Stimulated activated CD8-positive, alpha-beta memory T cell treated with anti-CD3 and anti-CD28 coated beads, Interleukin-7, amount 100 ng/mL, for 48 hours (primary cell): Measurements from ENCODE around the gene HOXA1.

Experiments used
- DNase-seq, 2 donors: peaks; one replicate each; pipeline ENCODE4 v3.0.0-alpha.2; 2020; ENCODE audit warnings: low read depth in 1 of 2; ENCODE audit errors: extremely low read depth in 1 of 2

HOXA1 gene

GRCh38 chr7:27116962-27117886 is 21.4 kb upstream of the HOXA1 start:
- DNase-seq = no peak

DNA sequence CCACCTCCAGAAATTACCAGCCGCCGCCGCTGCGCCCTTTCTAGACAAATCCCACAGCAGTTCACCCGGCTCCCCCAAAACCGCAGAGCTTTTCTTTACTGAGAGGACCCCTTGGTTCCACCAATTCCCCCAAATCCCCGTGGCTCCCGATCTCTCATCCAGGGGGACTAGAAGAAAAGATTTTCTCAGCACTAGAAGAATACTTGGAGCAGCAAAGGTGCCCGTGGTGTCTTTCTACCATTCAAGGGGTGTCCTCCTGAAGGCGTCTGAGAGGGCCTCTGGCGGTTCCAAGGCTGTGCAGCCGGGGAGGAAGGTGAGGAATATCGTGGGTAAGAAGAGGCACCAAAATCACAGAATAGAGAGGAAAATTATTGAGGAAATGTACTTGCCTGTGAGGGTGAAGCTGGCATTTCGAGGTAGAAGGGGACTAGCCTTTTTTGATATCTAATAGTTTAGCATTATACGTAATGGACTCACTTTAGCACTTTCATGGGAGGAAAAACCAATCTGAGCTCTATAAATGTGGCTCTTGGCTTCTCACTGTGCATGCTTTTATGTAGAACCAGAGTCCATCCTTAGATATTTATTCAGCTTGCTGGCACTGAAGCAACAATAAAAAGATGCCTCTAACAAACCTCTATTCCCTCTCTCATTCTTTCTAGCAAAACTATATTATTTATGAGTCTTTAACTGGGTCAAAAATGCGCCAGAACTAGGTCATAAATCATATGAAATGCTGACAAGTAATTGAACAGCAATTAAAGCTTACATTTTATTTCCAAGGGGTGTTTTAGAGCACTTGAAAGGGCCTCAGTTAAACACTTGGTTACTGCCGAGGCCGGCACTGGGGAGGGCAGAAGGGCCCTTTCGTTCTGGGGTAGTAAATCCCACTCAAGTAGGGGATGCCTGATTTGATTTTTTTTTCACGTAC is 20.5 kb upstream of the HOXA1 start:
- no peak for DNase-seq

- no peak for DNase-seq
These were observed 19.6 kb upstream of the HOXA1 start for GRCh38 chr7:27115221-27116026.

DNA sequence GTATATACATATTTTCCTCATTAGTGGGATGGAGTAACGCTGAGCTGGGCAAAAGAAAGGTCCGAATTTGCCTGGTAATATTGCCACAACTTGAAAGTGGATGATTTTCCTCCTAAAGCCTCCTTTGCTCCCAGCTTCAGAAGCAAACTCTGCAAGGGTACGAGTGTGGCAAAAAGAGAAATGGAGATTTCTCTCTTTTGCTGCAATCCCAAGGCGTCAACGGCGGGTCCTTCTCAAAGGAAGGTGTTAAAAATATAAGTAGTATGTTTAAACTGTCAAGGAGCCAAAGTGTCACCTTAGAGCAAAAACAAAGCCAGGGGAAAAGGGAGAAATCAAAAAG is 19.1 kb upstream of the HOXA1 start:
- no peak for DNase-seq

- no peak for DNase-seq
These were observed 18.4 kb upstream of the HOXA1 start for GRCh38 chr7:27113991-27114769.

GRCh38 chr7:27112955-27113949 is 17.5 kb upstream of the HOXA1 start:
- DNase-seq = no peak

- DNase-seq = no peak
These were observed 16.6 kb upstream of the HOXA1 start for GRCh38 chr7:27112361-27112760.

DNA sequence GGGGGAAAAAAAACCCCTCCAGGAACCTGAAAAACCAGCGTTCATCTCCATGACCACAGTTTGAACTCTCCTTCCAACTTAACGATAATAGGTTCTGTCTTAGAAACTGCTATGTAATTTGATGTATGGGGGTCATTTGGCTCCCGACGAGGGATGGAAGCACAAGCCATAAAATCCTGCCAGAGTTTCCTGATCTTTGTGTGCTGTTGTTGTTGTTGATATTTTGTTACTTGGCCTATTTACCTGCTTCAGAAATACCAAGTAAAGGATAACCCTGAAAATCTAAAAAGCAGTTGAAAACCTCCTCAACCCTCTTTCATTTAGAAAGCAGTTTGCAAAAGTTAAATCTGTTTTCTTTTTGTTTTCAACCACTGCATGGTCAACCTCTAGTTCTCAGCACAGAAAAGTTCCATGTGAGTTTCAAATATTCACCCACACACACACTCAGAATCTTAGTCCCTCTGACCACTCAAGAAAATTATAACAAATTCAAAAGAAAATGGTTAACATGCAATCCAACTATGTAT is 16.0 kb upstream of the HOXA1 start:
- no peak for DNase-seq

DNA sequence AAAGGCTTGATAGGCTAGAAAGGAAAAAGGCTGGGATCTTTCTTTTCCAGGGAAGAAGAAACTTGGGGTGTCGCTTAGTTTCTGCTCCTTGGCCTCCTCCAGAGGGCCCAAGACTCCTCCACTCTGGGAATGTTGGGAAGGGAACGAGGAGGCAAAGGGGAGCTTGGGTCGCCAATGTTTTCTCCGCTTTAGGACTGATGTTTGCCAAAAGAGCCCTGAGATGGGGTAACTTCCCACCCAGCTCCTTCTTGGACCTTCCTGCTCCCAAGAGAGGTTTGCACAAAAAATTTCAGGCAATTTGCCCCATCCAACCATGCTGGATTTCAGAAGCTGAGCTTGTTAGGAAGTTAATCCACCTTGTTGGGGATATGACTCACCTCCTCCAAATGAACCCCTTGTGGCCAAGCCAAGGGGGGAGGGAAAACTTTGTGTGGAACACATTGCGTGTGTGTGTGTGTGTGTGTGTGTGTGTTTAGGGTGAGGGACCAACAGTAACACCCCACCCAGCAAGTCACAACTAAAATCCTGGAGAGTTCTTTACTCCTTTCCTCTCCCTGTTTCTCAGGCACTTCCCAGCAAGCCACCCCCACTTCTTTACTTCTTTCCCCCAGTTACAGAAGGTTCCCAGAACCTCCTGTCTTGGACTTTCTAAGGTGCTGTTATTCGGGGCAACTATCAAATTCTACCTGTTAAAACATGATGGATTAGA is 15.4 kb upstream of the HOXA1 start:
- DNase-seq = no peak

DNA sequence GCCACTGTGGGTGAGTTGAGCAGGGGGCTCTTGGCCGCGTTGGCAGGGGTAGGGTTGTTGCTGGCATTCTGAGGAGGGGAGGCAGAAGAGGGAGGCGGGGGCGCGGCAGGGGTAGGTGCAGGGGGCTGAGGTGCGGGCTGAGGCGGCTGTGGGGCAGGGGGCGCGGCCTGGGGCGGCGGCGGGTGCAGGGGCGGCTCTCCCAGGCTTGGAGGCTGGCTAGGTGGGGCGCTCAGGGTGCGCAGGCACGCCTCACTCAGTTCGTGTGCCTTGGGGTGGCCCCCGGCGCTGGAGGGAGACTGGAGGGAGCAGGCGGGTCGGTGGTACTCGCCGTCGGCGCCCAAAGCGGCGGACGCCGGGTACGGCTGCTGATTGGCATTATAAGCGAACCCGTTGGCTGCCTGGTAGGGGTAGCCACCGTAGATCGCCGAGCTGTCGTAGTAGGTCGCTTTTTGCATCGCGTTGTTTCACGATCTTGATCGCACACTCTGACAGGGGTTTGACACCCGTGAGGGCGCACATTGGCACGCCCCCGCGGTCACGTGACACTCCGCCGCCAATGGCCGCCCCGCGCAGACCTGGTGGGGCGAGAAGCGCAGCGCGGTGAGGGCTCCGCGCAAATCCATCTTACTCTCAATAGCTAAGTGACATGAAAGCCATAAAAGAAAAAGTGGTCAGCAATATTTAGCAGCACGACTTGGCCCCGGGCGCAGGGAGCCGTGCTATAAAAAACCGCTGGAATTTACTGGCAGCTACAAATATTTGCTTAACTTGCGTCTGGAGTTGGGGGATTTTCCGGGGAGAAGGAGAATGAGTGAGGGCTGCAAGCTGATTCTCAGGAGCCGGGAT is 14.6 kb upstream of the HOXA1 start:
- no peak for DNase-seq

DNA sequence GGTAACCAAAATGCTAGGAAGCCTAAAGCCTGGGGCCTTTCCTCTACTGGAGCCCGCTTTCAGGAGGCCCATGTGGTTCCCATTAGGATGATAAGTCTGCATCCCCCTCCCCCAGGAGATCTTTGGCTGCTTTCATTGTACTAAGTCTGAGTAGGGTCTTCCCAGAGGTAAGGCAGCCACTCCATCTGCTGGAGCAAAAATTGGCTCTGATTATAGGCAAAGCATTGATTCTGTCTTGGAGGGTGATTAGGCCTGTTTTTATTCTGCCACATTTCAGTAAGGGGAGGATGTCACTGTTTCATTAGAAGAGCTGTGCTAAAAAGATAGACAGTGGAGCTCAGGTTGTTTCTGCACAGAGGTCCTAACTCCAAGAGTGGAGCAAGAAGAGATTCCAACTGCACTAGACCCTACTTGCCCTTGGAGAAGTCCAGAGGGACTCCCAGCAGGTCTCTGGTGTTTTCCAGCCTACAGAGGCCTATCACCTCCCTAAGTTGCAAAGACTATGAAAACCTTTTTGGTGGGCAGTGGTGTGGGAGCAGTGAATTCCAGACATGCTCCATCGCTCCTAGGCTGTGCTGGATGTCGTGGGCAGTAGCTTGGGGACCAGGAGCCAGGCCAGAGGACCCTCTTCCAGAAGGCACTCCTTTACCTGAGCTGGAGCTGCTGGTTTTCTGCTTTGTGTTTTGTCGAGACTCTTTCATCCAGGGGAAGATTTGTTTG is 13.8 kb upstream of the HOXA1 start:
- DNase-seq = no peak

- DNase-seq = no peak
These were observed 12.8 kb upstream of the HOXA1 start for GRCh38 chr7:27108390-27109127.

GRCh38 chr7:27107391-27108381 is 11.9 kb upstream of the HOXA1 start:
- no peak for DNase-seq

DNA sequence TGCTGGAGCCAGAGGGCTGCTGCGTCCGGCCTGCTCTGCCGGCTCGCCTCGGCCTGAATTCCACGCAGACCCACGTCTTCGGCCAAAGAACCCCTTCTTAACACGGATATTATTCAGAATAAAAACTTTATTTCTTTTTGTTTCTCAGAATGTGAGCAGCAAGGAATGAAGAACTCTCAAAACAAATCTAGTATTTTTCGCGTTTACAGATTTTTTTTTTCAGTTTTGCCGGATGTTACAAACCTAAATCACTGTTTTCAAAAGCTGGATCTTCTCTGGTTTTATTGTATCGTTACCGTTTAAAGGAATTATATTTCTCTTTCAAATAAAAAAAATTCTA is 11.1 kb upstream of the HOXA1 start:
- DNase-seq = no peak
